NCI-H748 (cell line): Measurements from ENCODE around the gene CD300LG.
A peak's percentile ranks its signal among the peaks of the same experiment; 100 is the strongest.

Experiments
- DNase-seq: peaks from one replicate; lab custom pipeline; 2025; ENCODE audit not compliant: unreplicated experiment; lab: John Stamatoyannopoulos, UW

CD300LG gene

GRCh38 chr17:43823350-43824084 lies 23.5 kb upstream of the CD300LG start:
- no peak for DNase-seq

GRCh38 chr17:43825567-43825966 lies 21.4 kb upstream of the CD300LG start:
- no peak for DNase-seq

- DNase-seq: no peak
Observed at GRCh38 chr17:43826206-43826605, 20.8 kb upstream of the CD300LG start.

- DNase-seq: no peak
Observed at GRCh38 chr17:43827596-43827995, 19.4 kb upstream of the CD300LG start.

GRCh38 chr17:43829738-43830137 lies 17.2 kb upstream of the CD300LG start:
- DNase-seq: no peak

- DNase-seq: no peak
Observed at GRCh38 chr17:43830510-43831140, 16.4 kb upstream of the CD300LG start.

- no peak for DNase-seq
Observed at GRCh38 chr17:43831633-43832032, 15.3 kb upstream of the CD300LG start.

GRCh38 chr17:43832168-43832975 lies 14.6 kb upstream of the CD300LG start:
- DNase-seq: peak; percentile 56

GRCh38 chr17:43832976-43833829 lies 13.8 kb upstream of the CD300LG start, which contains the start of gene MPP3:
TSS of gene MPP3 (minus strand) at chr17:43833146. CDS start at chr17:43831906, 1,240 bp downstream.
- peak; percentile 77 for DNase-seq

GRCh38 chr17:43834106-43834505 lies 12.9 kb upstream of the CD300LG start:
- DNase-seq: peak; percentile 17

GRCh38 chr17:43839670-43840108 lies 7.3 kb upstream of the CD300LG start:
- peak; percentile 98 for DNase-seq

GRCh38 chr17:43840814-43841213 lies 6.2 kb upstream of the CD300LG start:
- no peak for DNase-seq

GRCh38 chr17:43841282-43841681 lies 5.7 kb upstream of the CD300LG start:
- DNase-seq: no peak

- peak; percentile 59 for DNase-seq
Observed at GRCh38 chr17:43842091-43842974, 4.6 kb upstream of the CD300LG start.

- DNase-seq: no peak
Observed at GRCh38 chr17:43842975-43843325, 4.0 kb upstream of the CD300LG start.

GRCh38 chr17:43844241-43844640 lies 2.7 kb upstream of the CD300LG start:
- DNase-seq: no peak

- no peak for DNase-seq
Observed at GRCh38 chr17:43845766-43846165, 1.2 kb upstream of the CD300LG start.

- peak; percentile 68 for DNase-seq
Observed at GRCh38 chr17:43846221-43846712, 709 bp upstream of the CD300LG start.

GRCh38 chr17:43848601-43849000 lies 1.6 kb downstream of the CD300LG start:
- no peak for DNase-seq

GRCh38 chr17:43849116-43849515 lies 2.1 kb downstream of the CD300LG start:
- no peak for DNase-seq
